OCI-LY1 (cell line): ENCODE data around the gene PLCB2.

Experiments used
- CTCF ChIP-seq: fragments of 200-600 bp; sonication (generic), shearing (Covaris generic); IDR thresholded peaks from 2 replicates; pipeline ENCODE4 v1.5.1; 2017; ENCODE audit warnings: mild to moderate bottlenecking, antibody characterized with exemption, low read length, moderate library complexity, mixed read lengths
- EZH2 ChIP-seq: fragments of 200-600 bp; sonication (generic), shearing (Covaris generic); IDR thresholded peaks from 2 replicates; pipeline ENCODE4 v1.8.0; 2017; ENCODE audit warnings: borderline replicate concordance, mixed run types, mild to moderate bottlenecking, antibody characterized with exemption, low read length, moderate library complexity, mixed read lengths

GRCh38 chr15:40320409-40320808 lies 12.7 kb upstream of the PLCB2 start:
- TF ChIP-seq CTCF (no peak), EZH2 (no peak)
